ENCODE results near the gene PDSS1.
A peak's percentile ranks its signal among the peaks of the same experiment; 100 is the strongest.

The PDSS1 gene

DNA sequence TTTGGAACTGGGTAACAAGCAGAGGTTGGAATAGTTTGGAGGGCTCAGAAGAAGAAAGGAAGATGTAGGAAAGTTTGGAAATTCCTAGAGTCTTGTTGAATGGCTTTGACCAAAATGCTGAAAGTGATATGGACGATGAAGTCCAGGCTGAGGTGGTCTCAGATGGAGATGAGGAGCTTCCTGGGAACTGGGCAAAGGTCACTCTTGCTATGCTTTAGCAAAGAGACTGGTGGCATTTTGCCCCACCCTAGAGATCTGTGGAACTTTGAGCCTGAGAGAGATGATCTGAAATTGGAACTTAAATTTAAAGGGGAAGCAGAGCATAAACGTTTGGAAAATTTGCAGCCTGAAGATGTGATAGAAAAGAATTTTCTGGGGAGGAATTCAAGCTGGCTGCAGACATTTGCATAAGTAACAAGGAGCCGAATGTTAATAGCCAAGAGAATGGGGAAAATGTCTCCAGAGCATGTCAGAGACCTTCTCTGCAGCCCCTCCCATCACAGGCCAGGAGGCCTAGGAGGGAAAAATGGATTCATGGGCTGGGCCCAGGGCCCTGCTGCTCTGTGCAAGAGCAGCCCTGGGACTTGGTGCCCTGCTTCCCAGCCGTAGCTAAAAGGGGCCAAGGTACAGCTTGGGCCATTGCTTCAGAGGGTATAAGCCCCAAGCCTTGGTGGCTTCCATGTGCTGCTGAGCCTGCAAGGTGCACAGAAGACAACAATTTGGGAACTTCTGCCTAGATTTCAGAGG is 3.6 kb downstream of the PDSS1 start:
- no peak for DNase-seq

DNA sequence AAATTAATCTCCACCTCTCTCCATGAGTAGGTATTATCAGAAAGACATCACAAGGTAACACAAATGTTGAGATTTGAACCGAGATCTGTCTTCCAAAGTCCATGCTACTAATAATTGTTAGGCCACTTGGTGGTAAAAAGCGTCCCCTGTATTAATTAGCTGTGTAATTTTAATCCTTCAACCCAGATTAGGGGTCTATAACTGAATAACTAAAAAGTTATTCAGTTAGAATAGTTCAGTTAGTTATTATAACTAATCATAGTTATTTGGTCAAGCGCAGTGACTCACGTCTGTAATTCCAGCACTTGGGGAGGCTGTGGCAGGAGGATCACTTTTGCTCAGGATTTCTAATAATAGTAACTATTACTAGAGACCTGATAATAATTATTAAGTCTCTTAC is 5.6 kb downstream of the PDSS1 start:
- DNase-seq, result no peak

DNA sequence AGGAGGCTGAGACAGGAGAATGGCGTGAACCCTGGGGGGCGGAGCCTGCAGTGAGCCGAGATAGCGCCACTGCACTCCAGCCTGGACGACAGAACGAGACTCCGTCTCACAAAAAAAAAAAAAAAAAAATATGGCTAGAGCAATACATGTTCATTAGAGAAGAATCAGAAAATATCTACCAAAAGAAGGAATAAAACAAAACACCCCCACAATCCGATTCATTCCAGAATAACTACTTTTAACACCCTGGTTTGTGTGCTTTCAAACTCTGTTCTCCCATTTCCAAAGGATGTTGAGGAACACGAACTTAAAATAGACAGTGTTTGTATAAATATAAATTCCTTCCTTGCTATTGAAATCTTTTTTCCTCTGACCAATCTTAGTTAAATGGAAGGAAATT is 6.5 kb downstream of the PDSS1 start:
- no peak for DNase-seq

DNA sequence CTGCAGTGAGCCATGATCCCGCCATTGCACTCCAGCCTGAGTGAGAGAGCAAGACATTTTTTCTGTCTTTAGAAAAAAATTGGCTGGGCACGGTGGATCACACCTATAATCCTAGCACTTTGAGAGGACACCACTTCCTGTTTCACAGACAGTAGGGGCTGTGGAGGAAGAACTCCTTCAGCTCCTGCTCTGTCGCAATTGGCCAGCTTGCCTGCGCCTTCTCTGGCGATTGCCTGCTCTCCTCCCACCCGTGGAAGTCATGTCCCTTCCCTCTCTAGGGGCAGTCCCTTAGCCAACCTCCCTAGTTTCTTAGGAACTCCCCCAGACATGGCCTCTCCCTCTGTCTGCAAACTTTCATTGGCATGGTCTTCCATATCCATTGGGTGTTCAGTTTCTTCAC is 8.7 kb downstream of the PDSS1 start:
- no peak for DNase-seq

DNA sequence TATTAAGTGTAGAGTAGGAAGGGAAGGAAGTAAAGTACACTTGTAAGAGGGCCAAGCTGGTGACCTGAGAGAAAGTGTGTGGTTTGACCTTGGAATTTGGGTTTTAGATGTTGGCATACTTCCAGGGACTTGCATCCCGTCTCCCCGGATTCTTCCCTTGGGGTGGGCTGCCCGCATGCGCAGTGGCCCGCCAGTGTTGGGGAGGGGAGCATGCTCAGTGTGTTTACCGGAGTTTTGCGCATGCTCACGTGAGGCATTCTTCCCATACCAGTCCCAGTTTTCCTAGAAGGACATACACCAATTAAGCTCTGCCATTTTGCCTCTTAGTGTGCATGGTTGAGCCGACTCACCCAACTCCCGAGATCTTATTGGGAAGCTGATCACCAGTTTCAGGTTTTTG is 9.4 kb downstream of the PDSS1 start:
- no peak for DNase-seq

DNA sequence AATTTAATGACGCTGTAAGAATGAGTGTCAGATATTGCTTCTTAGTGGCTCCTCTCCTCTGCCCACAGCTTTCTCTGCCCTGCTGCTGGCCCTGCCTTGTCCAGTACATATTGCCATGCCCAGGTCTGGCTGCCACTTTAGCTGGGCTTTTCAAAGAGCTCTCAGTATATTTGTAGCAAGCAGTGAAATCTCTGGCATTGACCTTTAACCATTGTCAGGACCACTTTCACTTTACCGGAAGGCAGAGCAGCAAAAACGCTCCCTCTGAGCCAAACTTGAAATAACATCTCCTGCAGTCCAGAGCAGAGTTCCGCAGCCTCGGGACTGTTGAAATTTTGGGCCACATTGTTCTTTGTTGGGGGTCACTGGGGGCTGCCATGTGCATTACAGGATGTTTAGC is 13.8 kb downstream of the PDSS1 start:
- DNase-seq, result no peak

DNA sequence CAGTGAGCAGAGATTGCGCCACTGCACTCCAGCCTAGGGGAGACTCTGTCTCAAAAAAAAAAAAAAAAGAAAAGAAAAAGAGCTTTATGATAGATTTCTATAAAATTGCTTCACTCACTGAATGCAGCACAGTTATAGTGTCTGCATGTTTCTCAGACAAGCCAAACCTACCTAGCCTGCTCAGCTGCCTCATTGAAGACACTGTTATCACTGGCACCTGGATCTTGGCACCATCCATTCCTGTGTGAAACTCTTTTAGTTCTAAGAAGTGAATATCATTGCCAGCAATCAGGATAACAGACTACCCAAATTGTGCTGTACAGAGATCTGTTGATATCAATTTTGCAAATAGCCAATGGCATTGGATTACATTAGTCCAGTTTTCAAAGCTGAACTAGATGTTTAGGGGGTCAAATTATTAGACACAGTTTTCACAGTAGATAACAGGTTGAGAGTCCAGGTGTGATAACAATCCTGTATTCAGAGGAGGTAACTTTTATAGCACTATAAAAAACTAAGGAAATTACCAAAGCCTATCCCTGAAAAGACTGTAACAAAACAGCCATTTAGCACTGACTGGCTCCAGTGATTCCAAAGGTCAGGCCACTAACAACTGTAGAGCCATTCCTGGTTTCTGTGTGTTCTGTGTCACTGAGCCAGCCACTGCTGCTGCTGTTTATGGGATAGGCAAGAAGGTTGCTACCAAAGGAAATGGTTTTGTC is 17.1 kb downstream of the PDSS1 start:
- DNase-seq, result no peak

DNA sequence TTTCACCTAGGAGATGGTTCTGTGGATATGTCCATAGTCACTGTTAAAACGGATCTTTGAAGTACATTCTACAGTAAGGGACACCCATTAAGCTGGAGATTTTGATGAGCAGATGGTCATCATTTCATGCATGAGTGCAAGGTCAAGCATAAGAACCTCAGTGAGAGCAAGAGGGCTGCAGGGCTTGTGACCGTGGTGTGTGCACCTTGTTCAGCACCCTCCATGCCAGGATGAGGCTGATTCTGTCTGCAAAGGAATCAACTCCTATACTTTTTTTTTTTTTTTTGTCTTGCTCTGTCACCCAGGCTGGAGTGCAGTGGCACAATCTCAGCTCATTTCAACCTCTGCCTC is 17.6 kb downstream of the PDSS1 start:
- DNase-seq, result no peak

DNA sequence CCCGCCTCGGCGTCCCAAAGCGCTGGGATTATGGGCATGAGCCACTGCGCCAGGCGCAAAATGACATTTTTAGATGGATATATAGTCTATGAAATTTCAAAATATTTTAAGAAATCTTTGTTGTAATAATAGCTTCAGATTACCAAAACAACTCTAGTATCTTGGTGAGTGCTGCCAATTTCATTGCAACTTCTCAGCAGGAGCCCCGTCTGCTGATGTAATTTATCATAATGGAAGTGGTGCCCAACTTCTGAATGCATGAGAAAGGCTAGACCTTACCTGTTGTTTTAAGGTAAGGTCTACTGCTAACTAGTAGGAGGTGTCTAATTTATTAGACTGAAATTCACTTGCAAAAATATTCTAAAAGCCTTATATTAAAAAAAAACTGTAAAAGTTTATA is 20.0 kb downstream of the PDSS1 start:
- no peak for DNase-seq

DNA sequence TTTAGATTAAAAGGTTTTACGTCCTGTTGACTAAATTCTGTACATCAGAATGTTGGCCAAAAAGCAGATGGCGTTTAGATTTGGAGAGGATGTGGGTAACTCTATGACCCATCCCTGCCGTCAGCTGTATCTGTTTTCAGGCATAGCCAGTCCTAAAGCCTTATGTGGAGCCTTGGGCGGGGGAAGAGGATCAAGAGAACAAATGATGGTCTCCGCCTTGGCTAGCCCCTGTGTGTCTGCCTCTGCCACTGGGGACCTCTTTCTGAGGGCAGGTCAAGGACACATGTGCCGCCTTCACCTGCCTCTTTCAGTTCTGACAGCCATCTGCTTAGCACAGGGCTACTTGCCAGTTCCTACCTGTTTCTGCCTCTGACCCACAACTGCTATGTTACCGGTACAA is 24.1 kb downstream of the PDSS1 start:
- no peak for DNase-seq

DNA sequence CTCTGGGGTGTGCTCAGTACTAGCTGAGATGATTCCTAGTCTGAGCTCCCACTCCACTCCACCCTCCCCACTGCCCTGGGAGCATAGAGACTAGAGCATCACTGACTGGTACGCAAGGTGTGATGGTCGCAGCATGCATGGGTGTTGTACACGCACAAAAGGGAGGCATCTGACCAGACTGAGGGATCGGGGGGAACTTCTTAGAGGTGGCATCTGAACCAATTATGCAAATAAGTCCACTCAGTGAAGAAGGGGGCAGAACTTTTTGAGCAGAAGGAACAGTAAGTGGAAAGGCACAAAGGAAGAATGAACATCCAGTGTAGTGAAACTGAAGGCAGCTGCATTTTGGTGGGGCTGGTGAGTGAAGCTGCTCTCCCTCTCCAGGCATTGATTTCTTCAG is 25.5 kb downstream of the PDSS1 start:
- DNase-seq, result no peak

DNA sequence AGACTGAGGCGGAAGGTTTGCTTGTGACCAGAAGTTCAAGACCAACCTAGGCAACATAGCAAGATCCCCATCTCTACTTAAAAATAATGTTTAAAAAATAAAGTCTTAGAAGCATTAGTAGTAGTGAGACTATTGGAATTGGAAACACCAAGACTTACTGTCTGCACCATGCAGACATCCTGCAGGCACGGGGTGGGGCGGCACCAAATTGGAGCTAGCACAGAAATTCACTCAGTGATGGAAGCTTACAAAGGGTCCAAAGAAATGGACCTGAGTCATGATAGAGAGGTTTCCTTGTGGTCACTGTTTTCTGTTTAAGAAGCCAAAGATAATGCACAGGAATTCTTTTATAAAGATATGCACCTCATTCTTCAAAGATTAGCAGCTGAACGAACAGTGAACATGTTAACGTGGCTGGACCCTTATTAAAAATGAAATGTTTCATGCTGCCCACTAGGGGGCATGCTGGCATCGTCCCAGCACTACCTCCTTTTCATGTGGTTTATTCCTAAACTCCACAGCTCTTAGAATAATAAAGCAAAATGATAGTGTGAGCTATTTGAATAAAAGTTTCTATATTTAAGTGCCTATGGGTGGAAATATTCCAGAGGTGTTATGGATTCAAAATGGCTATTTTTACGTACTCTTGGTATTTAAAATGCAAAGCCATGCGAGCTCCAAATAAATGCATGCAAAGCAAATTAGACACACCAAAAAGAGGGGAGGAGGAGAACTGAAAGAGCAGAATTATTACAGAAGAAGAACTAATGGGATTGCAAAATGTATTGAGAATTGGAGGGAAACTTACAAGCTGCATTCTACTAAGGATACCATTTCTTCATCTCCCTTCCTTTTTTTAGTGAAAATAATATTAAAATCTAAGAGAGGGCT is 28.6 kb downstream of the PDSS1 start:
- peak; percentile 13 for DNase-seq

DNA sequence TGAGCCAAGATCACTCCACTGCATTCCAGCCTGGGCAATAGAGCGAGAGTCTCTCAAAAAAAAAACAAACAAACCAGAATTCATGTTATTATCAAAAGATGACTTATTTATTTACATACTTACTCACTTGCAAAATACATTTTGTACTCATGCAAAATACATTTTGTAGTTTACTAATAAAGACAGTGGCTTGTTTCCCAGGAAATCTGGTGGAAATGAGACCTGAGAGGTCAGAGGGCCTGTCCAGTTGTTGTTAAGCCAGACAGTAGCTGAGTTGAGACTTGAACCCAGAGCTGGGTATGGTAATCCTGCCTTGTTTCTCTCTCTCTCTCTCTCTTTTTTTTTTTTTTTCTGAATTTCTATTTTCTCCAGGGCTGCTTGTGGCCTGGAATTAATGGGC is 29.5 kb downstream of the PDSS1 start:
- no peak for DNase-seq

DNA sequence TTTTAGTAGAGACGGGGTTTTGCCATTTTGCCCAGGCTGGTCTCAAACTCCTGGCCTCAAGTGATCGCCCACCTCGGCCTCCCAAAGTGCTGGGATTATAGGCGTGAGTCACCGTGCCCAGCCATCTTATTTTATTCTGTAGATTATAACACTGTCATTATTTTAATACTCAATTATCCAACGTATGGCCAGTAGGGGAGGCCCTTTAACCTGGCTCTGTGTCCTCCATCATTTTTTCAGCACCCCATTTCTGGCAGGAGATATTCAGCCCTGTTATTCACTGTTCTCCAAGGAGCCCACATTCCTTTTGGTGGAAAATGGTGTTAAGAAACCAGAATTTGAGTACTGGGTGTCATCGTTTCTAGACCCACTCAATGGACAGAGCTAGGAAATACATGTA is 31.5 kb downstream of the PDSS1 start:
- no peak for DNase-seq

DNA sequence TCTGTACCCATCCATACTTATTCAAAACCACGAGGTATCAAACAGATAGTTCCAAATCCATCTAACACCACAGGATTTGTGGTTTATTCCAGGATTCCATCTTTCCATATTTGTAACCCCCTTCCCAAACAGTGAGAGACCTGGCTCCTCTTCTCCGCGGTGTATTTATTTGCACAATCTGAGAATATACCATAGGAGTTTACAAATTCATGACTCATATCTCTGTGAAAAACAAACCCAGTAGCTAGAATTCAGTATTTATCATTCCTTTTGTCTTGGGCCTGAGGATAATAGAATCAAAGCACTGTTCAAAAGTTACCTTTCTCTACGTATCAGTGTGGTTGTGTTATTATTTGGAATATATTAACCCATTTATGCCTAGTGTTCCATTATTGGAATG is 31.9 kb downstream of the PDSS1 start:
- no peak for DNase-seq

DNA sequence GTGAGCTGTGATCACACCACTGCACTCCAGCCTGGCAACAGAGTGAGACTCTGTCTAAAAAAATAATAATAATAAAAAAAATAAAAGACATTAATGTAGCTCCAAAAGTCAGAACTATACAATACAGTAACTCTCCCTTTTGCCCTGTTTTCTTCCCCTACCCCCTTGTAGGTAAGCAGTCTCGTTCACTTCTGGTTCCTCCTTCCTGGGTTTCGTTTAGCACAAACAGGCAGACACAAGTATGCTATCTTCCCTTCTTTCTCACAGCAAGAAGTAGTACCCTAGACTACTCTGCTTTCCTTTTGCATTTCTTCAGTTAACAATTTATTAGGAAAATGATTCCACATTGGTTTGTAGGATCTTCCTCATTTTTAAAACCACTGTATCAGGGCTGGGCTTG is 33.1 kb downstream of the PDSS1 start:
- no peak for DNase-seq

DNA sequence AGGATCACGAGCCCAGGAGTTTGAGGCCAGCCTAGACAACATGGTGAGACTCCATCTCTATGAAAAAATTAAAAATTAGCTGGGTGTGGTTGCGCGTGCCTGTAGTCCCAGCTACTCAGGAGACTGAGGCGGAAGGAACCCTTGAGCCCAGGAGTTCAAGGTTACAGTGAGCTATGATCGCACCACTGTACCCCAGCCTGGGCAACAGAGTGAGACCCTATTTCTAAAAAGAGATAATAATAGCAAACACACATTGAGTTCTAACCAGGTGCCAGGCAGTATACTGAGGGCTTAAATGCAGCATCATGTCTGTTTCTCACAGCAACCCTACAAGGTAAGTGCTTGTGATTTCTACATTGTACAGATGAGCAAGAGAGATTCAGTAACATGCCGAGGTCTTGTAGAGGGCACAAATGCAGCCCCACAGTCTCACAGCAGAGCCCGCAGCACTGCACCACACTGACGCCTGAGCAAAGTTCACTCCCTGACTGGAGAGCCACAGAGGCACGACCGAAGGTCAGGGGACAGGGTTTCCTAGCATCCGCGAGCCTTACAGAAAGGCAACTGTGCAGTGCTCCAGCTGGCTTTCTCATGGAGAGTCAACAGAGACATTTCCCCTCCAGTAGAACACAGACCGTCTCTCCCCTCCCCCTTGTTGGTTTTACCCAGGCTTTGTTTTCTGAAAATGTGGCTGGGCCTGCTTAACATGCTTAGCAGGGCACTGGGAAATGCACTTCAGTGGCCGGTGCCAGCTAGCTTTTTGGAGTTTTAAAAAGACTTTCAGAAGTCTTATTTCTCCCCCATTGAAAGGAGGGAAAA is 36.5 kb downstream of the PDSS1 start:
- DNase-seq, result peak; percentile 80

DNA sequence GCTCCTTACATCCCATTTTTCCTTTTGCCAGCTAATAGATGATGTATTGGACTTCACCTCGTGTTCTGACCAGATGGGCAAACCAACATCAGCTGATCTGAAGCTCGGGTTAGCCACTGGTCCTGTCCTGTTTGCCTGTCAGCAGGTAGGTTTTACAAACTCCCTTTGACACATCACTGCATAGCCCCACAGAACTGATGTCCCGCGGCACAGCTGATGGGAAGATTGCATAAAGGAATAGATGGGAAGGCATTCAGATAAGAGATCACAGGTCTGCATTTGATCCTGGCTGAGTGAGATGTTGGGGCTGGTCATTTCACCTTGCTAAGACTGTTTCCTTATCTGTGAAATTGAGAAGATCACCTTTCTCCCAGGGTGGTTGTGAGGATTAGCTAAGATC is 37.9 kb downstream of the PDSS1 start:
- DNase-seq, result no peak

DNA sequence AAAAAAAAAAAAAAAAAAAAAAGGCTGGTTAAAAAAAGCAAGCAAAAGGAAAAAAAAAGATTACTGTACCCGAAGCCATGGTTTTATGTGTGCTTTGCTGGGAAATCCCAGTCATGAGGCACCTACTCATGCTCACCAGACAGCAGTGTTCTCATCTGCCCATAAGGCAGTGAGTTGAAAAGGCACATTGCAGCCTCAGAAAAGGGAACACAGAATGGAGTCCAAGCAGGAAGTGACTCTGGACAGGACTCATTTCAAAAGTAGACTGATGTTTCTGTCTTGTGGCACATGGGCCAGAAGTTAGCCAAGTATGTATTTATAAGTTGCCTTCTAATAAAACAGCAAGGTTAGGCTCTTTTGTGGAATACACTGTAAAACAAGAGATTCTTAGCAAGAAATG is 40.2 kb downstream of the PDSS1 start:
- DNase-seq, result no peak

DNA sequence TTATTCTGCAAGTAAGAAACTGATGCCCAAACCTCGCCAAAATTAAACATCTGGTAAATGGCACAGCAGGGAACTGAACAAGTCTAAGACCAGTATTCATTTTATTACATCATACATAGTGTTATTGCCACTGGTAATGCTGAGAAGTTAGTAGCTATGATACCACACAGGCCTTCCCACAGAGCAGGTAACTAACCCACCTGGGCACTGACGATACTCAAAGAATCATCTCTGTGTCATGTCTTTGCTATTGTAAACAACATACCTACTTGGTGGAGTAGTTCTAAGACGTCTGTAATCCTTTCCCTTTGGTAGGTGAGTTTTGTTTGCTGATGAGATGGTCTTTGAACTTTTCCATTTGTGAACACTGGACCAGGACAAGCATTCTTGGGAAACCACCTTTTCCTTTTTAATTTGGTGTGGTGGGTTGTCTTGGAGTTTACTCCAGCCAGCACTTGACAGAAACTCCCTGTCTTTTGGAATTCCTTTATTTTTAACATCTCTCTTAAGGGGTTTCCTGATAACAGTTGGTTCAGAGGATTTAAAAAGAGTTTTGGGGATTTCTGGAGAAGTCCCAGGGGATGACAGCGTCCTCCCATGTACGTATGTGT is 40.9 kb downstream of the PDSS1 start:
- DNase-seq, result no peak

DNA sequence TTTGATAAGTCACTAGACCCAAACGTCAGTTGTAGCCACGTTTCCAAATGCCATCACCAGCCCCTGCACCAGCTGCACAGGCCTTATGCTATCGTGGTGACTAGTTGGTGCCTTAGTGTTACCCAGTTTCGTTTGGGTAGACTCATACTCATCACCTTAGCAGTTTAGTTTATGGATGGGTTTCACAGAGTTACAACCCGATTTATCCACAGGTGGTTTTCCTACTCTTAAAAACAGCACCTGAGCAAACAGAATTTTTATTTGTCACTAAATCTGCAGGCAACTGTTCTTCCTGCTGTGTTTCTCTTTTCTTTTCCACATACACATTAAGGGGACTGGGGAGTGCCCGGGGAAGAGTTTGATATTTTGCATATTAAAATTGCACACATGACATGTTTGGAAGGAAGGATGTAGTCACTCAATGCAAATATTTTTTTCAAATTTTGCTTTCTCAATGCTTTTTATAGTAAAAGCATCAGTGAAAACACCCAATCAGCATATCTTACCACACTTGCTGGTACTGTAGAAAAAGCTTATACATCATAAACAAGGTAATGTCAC is 41.6 kb downstream of the PDSS1 start:
- DNase-seq, result peak; percentile 3

DNA sequence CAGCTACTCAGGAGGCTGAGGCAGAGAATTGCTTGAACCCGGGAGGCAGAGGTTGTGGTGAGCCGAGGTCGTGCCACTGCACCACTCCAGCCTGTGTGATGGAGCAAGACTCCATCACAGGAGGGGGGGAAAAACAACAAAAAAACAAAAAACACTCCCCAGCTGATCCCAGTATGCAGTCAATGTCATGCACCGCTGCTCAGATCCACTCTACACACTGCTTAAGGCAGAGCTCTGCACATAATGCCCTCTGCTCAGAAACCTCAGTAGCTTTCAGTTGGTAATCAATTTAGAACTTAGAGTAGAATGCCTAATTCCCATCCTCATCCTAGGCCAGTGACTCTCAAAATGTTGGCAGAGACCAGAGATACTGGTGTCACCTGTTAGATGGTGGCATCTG is 43.9 kb downstream of the PDSS1 start:
- no peak for DNase-seq
